WTC11 (cell line): ENCODE data around the gene TNFSF11.

Experiments
- ATF2 ChIP-seq: sonication (generic); formaldehyde crosslinking; IDR thresholded peaks from 2 replicates; pipeline ENCODE4 v1.8.1; 2022; ENCODE audit warnings: low read depth, missing genetic modification reagents, borderline replicate concordance
- FOXJ3 ChIP-seq: sonication (generic); formaldehyde crosslinking; IDR thresholded peaks from 2 replicates; pipeline ENCODE4 v1.9.0; 2021; ENCODE audit warnings: missing genetic modification reagents, mild to moderate bottlenecking, borderline replicate concordance
- MYBL2 ChIP-seq: sonication (generic); formaldehyde crosslinking; IDR thresholded peaks from 2 replicates; pipeline ENCODE4 v1.8.1; 2023; ENCODE audit warnings: mild to moderate bottlenecking, moderate library complexity, missing genetic modification reagents
- OVOL2 ChIP-seq: fragments of 250-450 bp; sonication (Bioruptor Pico); IDR thresholded peaks from 2 replicates; pipeline ENCODE4 v1.9.0; 2021; ENCODE audit warnings: mild to moderate bottlenecking, borderline replicate concordance
- PRDM15 ChIP-seq: sonication (generic); formaldehyde crosslinking; IDR thresholded peaks from 2 replicates; pipeline ENCODE4 v1.8.0; 2022; ENCODE audit warnings: missing genetic modification reagents
- PREB ChIP-seq: sonication (generic); formaldehyde crosslinking; IDR thresholded peaks from 2 replicates; pipeline ENCODE4 v1.8.1; 2022; ENCODE audit warnings: mild to moderate bottlenecking, missing genetic modification reagents, moderate library complexity, borderline replicate concordance
- RELA ChIP-seq: sonication (generic); formaldehyde crosslinking; IDR thresholded peaks from 2 replicates; pipeline ENCODE4 v1.8.1; 2022; ENCODE audit warnings: missing genetic modification reagents, mild to moderate bottlenecking, borderline replicate concordance
- TEAD4 ChIP-seq: sonication (generic); formaldehyde crosslinking; IDR thresholded peaks from 2 replicates; pipeline ENCODE4 v1.8.0; 2022; ENCODE audit warnings: mild to moderate bottlenecking, missing genetic modification reagents
- USF1 ChIP-seq: sonication (generic); formaldehyde crosslinking; IDR thresholded peaks from 2 replicates; pipeline ENCODE4 v1.8.0; 2022; ENCODE audit warnings: mild to moderate bottlenecking, missing genetic modification reagents
- ZNF219 ChIP-seq: sonication (generic); formaldehyde crosslinking; IDR thresholded peaks from 2 replicates; pipeline ENCODE4 v1.8.0; 2023; ENCODE audit warnings: missing genetic modification reagents, mild to moderate bottlenecking, borderline replicate concordance
- TF ChIP-seq, protein P1 (sequence below): fragments of 200-600 bp; IDR thresholded peaks from 2 replicates; pipeline ENCODE4 v1.8.0; 2022; ENCODE audit warnings: antibody characterized with exemption
- TF ChIP-seq, protein P2 (sequence below): sonication (generic); formaldehyde crosslinking; IDR thresholded peaks from 2 replicates; pipeline ENCODE4 v1.8.1; 2023; ENCODE audit warnings: mild to moderate bottlenecking, missing genetic modification reagents, moderate library complexity
- TF ChIP-seq, protein P3 (sequence below): sonication (generic); formaldehyde crosslinking; IDR thresholded peaks from 2 replicates; pipeline ENCODE4 v1.8.1; 2023; ENCODE audit warnings: mild to moderate bottlenecking, missing genetic modification reagents, borderline replicate concordance

DNA sequence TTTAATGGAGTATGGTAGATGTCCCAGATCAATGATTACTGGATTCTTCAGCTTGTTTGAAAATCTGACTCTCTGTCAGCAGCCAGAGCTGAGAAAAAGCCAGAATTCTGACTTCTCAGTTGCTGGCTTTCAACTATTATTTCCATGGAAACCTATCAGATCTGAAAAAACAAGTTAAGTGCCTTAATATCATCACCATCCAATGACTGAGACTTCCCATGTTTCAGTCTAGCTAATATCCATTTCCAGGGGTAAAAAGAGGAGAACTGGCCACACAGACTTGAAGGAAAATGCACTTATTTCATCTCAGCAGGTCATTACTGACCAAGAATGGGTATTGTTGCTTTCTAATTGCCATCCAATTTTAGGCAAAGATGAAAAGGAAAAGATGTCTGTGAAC lies 75.2 kb downstream of the TNFSF11 start:
- TF ChIP-seq, protein P1, sequence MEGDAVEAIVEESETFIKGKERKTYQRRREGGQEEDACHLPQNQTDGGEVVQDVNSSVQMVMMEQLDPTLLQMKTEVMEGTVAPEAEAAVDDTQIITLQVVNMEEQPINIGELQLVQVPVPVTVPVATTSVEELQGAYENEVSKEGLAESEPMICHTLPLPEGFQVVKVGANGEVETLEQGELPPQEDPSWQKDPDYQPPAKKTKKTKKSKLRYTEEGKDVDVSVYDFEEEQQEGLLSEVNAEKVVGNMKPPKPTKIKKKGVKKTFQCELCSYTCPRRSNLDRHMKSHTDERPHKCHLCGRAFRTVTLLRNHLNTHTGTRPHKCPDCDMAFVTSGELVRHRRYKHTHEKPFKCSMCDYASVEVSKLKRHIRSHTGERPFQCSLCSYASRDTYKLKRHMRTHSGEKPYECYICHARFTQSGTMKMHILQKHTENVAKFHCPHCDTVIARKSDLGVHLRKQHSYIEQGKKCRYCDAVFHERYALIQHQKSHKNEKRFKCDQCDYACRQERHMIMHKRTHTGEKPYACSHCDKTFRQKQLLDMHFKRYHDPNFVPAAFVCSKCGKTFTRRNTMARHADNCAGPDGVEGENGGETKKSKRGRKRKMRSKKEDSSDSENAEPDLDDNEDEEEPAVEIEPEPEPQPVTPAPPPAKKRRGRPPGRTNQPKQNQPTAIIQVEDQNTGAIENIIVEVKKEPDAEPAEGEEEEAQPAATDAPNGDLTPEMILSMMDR, result no peak
- TF ChIP-seq TEAD4 (CRISPR knock-in tag) (no peak), USF1 (CRISPR knock-in tag) (no peak), MYBL2 (CRISPR knock-in tag) (no peak), RELA (CRISPR knock-in tag) (no peak), OVOL2 (CRISPR knock-in tag) (no peak), PRDM15 (CRISPR knock-in tag) (no peak), FOXJ3 (CRISPR knock-in tag) (no peak), ZNF219 (CRISPR knock-in tag) (no peak), PREB (no peak), ATF2 (CRISPR knock-in tag) (no peak)
- TF ChIP-seq, protein P2, sequence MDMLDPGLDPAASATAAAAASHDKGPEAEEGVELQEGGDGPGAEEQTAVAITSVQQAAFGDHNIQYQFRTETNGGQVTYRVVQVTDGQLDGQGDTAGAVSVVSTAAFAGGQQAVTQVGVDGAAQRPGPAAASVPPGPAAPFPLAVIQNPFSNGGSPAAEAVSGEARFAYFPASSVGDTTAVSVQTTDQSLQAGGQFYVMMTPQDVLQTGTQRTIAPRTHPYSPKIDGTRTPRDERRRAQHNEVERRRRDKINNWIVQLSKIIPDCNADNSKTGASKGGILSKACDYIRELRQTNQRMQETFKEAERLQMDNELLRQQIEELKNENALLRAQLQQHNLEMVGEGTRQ (CRISPR knock-in tag), result no peak
- TF ChIP-seq, protein P3, sequence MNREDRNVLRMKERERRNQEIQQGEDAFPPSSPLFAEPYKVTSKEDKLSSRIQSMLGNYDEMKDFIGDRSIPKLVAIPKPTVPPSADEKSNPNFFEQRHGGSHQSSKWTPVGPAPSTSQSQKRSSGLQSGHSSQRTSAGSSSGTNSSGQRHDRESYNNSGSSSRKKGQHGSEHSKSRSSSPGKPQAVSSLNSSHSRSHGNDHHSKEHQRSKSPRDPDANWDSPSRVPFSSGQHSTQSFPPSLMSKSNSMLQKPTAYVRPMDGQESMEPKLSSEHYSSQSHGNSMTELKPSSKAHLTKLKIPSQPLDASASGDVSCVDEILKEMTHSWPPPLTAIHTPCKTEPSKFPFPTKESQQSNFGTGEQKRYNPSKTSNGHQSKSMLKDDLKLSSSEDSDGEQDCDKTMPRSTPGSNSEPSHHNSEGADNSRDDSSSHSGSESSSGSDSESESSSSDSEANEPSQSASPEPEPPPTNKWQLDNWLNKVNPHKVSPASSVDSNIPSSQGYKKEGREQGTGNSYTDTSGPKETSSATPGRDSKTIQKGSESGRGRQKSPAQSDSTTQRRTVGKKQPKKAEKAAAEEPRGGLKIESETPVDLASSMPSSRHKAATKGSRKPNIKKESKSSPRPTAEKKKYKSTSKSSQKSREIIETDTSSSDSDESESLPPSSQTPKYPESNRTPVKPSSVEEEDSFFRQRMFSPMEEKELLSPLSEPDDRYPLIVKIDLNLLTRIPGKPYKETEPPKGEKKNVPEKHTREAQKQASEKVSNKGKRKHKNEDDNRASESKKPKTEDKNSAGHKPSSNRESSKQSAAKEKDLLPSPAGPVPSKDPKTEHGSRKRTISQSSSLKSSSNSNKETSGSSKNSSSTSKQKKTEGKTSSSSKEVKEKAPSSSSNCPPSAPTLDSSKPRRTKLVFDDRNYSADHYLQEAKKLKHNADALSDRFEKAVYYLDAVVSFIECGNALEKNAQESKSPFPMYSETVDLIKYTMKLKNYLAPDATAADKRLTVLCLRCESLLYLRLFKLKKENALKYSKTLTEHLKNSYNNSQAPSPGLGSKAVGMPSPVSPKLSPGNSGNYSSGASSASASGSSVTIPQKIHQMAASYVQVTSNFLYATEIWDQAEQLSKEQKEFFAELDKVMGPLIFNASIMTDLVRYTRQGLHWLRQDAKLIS (CRISPR knock-in tag), result no peak
